Measurements from ENCODE around the gene MMEL1. TPM values are rescaled to one million over a fixed set of nuclear protein-coding genes. Genes with fewer than 3 reads are reported as not detected.

The MMEL1 gene
- total and polyA plus RNA-seq, 2 donors (not counting 1 experiment from before 2014, with no cell fraction given) = not detected

GRCh38 chr1:2567083-2567679, 65.6 kb downstream of the MMEL1 start:
- no peak for DNase-seq
- Mint-ChIP-seq H3K4me1 (no peaks in the 10 kb centered on the region), H3K27me3 (no peaks in the 10 kb centered on the region), H3K9me3 (ENCODE audit: insufficient read depth) (no peaks in the 10 kb centered on the region), H3K4me3 (no peak overlapping the region), H3K27ac (no peak overlapping the region)
- Histone ChIP-seq H3K9me3 (ENCODE audit: control extremely low read depth in 1 of 3, control insufficient read depth in 2 of 3, insufficient read depth in 1 of 3, low read length in 2 of 3) (no peaks in the 10 kb centered on the region), H3K4me2 (replicated peaks; ENCODE audit: low read depth, low read length, poor library complexity, severe bottlenecking) (no peak overlapping the region), H3K27ac (ENCODE audit: low read length in 2 of 2) (no peak overlapping the region), H3K79me2 (ENCODE audit: control insufficient read depth, insufficient read depth, low read length) (no peaks in the 10 kb centered on the region), H3K4me1 (ENCODE audit: control insufficient read depth in 2 of 2, insufficient read depth in 2 of 2, low read length in 2 of 2) (no peaks in the 10 kb centered on the region), H2AFZ (ENCODE audit: insufficient read depth, low read depth, low read length, poor library complexity, severe bottlenecking) (no peak overlapping the region), H3K27me3 (replicated peaks in 1 of 4; ENCODE audit: control extremely low read depth in 1 of 4, control insufficient read depth in 3 of 4, insufficient read depth in 4 of 4, low read length in 3 of 4) (no peaks in the 10 kb centered on the region), H3K4me3 (ENCODE audit: control extremely low read depth in 1 of 5, extremely low read depth in 1 of 5, insufficient read depth in 1 of 5, low read depth in 2 of 5, low read length in 4 of 5) (no peak overlapping the region), H4K20me1 (ENCODE audit: control insufficient read depth, insufficient read depth, low read length, poor library complexity, severe bottlenecking) (peaks cover 13% of the 10 kb centered on the region), H3K36me3 (replicated peaks in 1 of 2; ENCODE audit: control extremely low read depth in 1 of 2, control insufficient read depth in 1 of 2, extremely low read depth in 1 of 2, insufficient read depth in 2 of 2, low read length in 1 of 2) (peaks cover 0 to 10% of the 10 kb centered on the region in 2 experiments), H3K9ac (ENCODE audit: low read length) (no peak overlapping the region)
- no peak for TF ChIP-seq CTCF (IDR thresholded peaks at IDR 0.05)
- TF ChIP-seq EZH2 (IDR thresholded peaks at IDR 0.05; ENCODE audit: borderline replicate concordance, insufficient read depth, low read depth, low read length, poor library complexity, severe bottlenecking) = no peak
- intact Hi-C loops (cut with micrococcal nuclease) = no loop called here
- 89% methylated on average over 13 of the region's 16 CpGs for WGBS (ENCODE audit: insufficient coverage)
- POLR2A ChIA-PET = no interaction called here
- CTCF ChIA-PET = no interaction called here
- no peak for ATAC-seq (ENCODE audit: low read depth)

DNA sequence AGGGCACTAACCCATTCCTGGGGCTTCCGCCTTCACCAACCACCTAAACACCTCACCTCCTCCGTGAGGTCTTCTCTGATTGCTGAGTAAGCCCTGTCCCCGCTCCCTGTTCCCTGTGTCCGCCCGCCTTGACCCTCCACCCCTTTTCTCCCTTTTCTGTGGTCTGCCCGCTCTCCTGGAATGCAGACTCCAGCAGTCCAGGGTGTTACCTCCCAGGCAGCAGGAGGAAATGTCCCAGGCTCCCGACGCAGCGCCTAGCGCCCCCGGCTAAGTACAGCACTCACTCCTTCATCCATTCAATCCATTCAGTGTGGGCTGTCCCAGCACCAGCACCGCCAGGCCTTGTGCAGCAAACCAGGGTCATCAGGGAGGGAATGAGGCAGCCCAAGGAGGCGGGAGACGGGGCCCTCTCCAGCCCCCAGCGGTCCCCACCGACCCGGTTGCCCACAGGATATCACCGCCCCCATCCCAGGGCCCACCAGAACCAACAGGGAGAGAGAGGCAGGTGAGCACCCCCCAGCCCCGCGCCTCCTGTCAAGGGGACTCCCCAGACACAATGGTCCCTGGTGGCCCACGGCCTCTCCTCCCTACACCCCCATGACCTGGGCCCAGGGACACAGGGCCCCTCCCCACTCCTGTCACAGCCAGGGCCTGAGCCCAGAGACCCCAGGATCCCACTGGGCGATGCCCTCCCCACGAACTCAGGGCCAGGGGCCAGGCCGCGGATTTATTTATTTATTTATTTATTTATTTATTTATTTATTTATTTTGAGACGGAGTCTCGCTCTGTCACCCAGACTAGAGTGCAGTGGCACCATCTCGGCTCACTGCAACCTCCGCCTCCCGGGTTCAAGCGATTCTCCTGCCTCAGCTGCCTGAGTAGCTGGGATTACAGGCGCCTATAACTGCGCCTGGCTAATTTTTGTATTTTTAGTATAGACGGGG, 66.4 kb downstream of the MMEL1 start:
- CTCF ChIA-PET = no interaction called here
- intact Hi-C loops (cut with micrococcal nuclease) = no loop called here
- H4K20me1 ChIP-seq (ENCODE audit: control insufficient read depth, insufficient read depth, low read length, poor library complexity, severe bottlenecking) = peaks cover 15% of the 10 kb centered on the region

More for the DNA sequence above, 66.4 kb downstream of the MMEL1 start:
- Mint-ChIP-seq H3K4me1 (peaks cover 2% of the 10 kb centered on the region), H3K27ac (no peak overlapping the region), H3K27me3 (no peaks in the 10 kb centered on the region), H3K9me3 (ENCODE audit: insufficient read depth) (no peaks in the 10 kb centered on the region), H3K4me3 (no peak overlapping the region)
- Histone ChIP-seq H3K9me3 (ENCODE audit: control extremely low read depth in 1 of 3, control insufficient read depth in 2 of 3, insufficient read depth in 1 of 3, low read length in 2 of 3) (no peaks in the 10 kb centered on the region), H3K36me3 (replicated peaks in 1 of 2; ENCODE audit: control extremely low read depth in 1 of 2, control insufficient read depth in 1 of 2, extremely low read depth in 1 of 2, insufficient read depth in 2 of 2, low read length in 1 of 2) (peaks cover 0 to 17% of the 10 kb centered on the region in 2 experiments), H2AFZ (ENCODE audit: insufficient read depth, low read depth, low read length, poor library complexity, severe bottlenecking) (no peak overlapping the region), H3K27ac (ENCODE audit: low read length in 2 of 2) (no peak overlapping the region), H3K79me2 (ENCODE audit: control insufficient read depth, insufficient read depth, low read length) (no peaks in the 10 kb centered on the region), H3K9ac (ENCODE audit: low read length) (no peak overlapping the region), H3K4me3 (ENCODE audit: control extremely low read depth in 1 of 5, extremely low read depth in 1 of 5, insufficient read depth in 1 of 5, low read depth in 2 of 5, low read length in 4 of 5) (no peak overlapping the region), H3K4me2 (replicated peaks; ENCODE audit: low read depth, low read length, poor library complexity, severe bottlenecking) (no peak overlapping the region), H3K27me3 (replicated peaks in 1 of 4; ENCODE audit: control extremely low read depth in 1 of 4, control insufficient read depth in 3 of 4, insufficient read depth in 4 of 4, low read length in 3 of 4) (no peaks in the 10 kb centered on the region), H3K4me1 (ENCODE audit: control insufficient read depth in 2 of 2, insufficient read depth in 2 of 2, low read length in 2 of 2) (no peaks in the 10 kb centered on the region)
- TF ChIP-seq CTCF (IDR thresholded peaks at IDR 0.05) (no peak), EZH2 (IDR thresholded peaks at IDR 0.05; ENCODE audit: borderline replicate concordance, insufficient read depth, low read depth, low read length, poor library complexity, severe bottlenecking) (no peak)
- ATAC-seq (ENCODE audit: low read depth) (no peak), DNase-seq (no peak)
- 85% methylated on average over 26 of the region's 34 CpGs for WGBS (ENCODE audit: insufficient coverage)
- POLR2A ChIA-PET = no interaction called here

All from B cell (primary cell).